SIG-M5 treated with dmso at 0.1 percent for 504 hours (cell line): ENCODE results near the gene SPEF2.

Experiments
- DNase-seq: peaks from one replicate; lab custom pipeline; 2025; ENCODE audit not compliant: unreplicated experiment; lab: John Stamatoyannopoulos, UW

The SPEF2 gene

GRCh38 chr5:35617435-35618303, at the start of gene SPEF2:
Gene SPEF2, plus strand, starts transcription at chr5:35617863. Its CDS starts 135 bp downstream, at chr5:35617998.
- DNase-seq, result peak; percentile 96

GRCh38 chr5:35575578-35575977, 42.1 kb upstream of the SPEF2 start:
- DNase-seq, result no peak

GRCh38 chr5:35587419-35587818, 30.2 kb upstream of the SPEF2 start:
- no peak for DNase-seq

- DNase-seq, result no peak
Measured at GRCh38 chr5:35593338-35593737, 24.3 kb upstream of the SPEF2 start.

GRCh38 chr5:35598707-35599370, 18.8 kb upstream of the SPEF2 start:
- peak; percentile 75 for DNase-seq

GRCh38 chr5:35600591-35600990, 17.1 kb upstream of the SPEF2 start:
- no peak for DNase-seq

GRCh38 chr5:35608881-35609779, 8.5 kb upstream of the SPEF2 start:
- no peak for DNase-seq

GRCh38 chr5:35617060-35617434, 616 bp upstream of the SPEF2 start:
- DNase-seq, result no peak

GRCh38 chr5:35618304-35618636, 607 bp downstream of the SPEF2 start:
- peak; percentile 32 for DNase-seq

- peak; percentile 25 for DNase-seq
Measured at GRCh38 chr5:35618781-35619180, 1.1 kb downstream of the SPEF2 start.

- no peak for DNase-seq
Measured at GRCh38 chr5:35622974-35623373, 5.3 kb downstream of the SPEF2 start.

- no peak for DNase-seq
Measured at GRCh38 chr5:35623991-35624390, 6.3 kb downstream of the SPEF2 start.

- DNase-seq, result no peak
Measured at GRCh38 chr5:35626108-35626507, 8.4 kb downstream of the SPEF2 start.

- DNase-seq, result no peak
Measured at GRCh38 chr5:35626553-35626952, 8.9 kb downstream of the SPEF2 start.

GRCh38 chr5:35634326-35634725, 16.7 kb downstream of the SPEF2 start:
- no peak for DNase-seq

GRCh38 chr5:35640623-35641022, 23.0 kb downstream of the SPEF2 start:
- DNase-seq, result no peak

- no peak for DNase-seq
Measured at GRCh38 chr5:35644543-35644942, 26.9 kb downstream of the SPEF2 start.

GRCh38 chr5:35647128-35647527, 29.5 kb downstream of the SPEF2 start:
- DNase-seq, result no peak

GRCh38 chr5:35647712-35648111, 30.0 kb downstream of the SPEF2 start:
- DNase-seq, result no peak

GRCh38 chr5:35651002-35651756, 33.5 kb downstream of the SPEF2 start:
- peak; percentile 49 for DNase-seq

- no peak for DNase-seq
Measured at GRCh38 chr5:35656721-35657120, 39.1 kb downstream of the SPEF2 start.
